Measurements from ENCODE around the gene ST3GAL3. TPM values are rescaled to one million over a fixed set of nuclear protein-coding genes. Genes with fewer than 3 reads are reported as not detected.

ST3GAL3 gene
- total RNA-seq, 4 donors from 2014 or later = 30.2 to 41.4 (median 33.2) TPM

GRCh38 chr1:43822040-43822690, 114.8 kb downstream of the ST3GAL3 start:
- Histone ChIP-seq H3K4me1 (peaks cover 0 to 47% (median 12%) of the 10 kb centered on the region in 3 donors), H3K27me3 (no peaks in the 10 kb centered on the region), H3K4me3 (no peak overlapping the region), H3K27ac (peak overlapping the region; percentile 60 to 79 (median 78)), H3K9me3 (peaks cover 0 to 17% (median 0%) of the 10 kb centered on the region in 3 donors), H3K36me3 (peaks cover 0 to 27% of the 10 kb centered on the region in 2 donors)
- ATAC-seq = peak; percentile 97
- 0% methylated on average over 3 of the region's 3 CpGs; no CpG with 5 or more reads in 1 of the 2 donors for WGBS, 2 donors (ENCODE audit: low coverage in 1 of 2)
- TF ChIP-seq EP300 (IDR thresholded peaks at IDR 0.05) = no peak
- no peak for TF ChIP-seq POLR2A (IDR thresholded peaks at IDR 0.05)
- TF ChIP-seq POLR2AphosphoS5 (IDR thresholded peaks at IDR 0.05) = peak; percentile 92

GRCh38 chr1:43824795-43825194, 117.5 kb downstream of the ST3GAL3 start:
- TF ChIP-seq POLR2A (IDR thresholded peaks at IDR 0.05) (no peak), POLR2AphosphoS5 (IDR thresholded peaks at IDR 0.05) (no peak), CTCF (IDR thresholded peaks at IDR 0.05) (no peak), EP300 (IDR thresholded peaks at IDR 0.05) (no peak)
- 83% methylated on average over 1 of the region's 1 CpG; no CpG with 5 or more reads in 1 of the 2 donors for WGBS, 2 donors (ENCODE audit: low coverage in 1 of 2)
- ATAC-seq = no peak
- Histone ChIP-seq H3K27ac (peak overlapping the region in 2 of 4 donors; percentile 21 to 39), H3K9me3 (no peaks in the 10 kb centered on the region), H3K27me3 (no peaks in the 10 kb centered on the region), H3K4me1 (peaks cover 0 to 47% (median 12%) of the 10 kb centered on the region in 3 donors), H3K4me3 (no peak overlapping the region), H3K36me3 (peaks cover 0 to 7% of the 10 kb centered on the region in 2 donors)

- Histone ChIP-seq H3K36me3 (peaks cover 0 to 5% of the 10 kb centered on the region in 2 donors), H3K27me3 (no peaks in the 10 kb centered on the region), H3K4me3 (no peak overlapping the region), H3K9me3 (no peaks in the 10 kb centered on the region), H3K4me1 (peaks cover 0 to 22% (median 10%) of the 10 kb centered on the region in 3 donors), H3K27ac (no peak overlapping the region)
- 100% methylated on average over 1 of the region's 1 CpG for WGBS, 2 donors (ENCODE audit: low coverage in 1 of 2)
- TF ChIP-seq EP300 (IDR thresholded peaks at IDR 0.05) = no peak
- no peak for TF ChIP-seq POLR2A (IDR thresholded peaks at IDR 0.05)
- TF ChIP-seq POLR2AphosphoS5 (IDR thresholded peaks at IDR 0.05) = no peak
- TF ChIP-seq CTCF (IDR thresholded peaks at IDR 0.05) = no peak
- ATAC-seq = no peak
Measured at GRCh38 chr1:43828574-43828973, 121.2 kb downstream of the ST3GAL3 start.

- H3K4me1 ChIP-seq = peaks cover 0 to 25% (median 5%) of the 10 kb centered on the region in 3 donors
- H3K9me3 ChIP-seq = no peaks in the 10 kb centered on the region
- H3K27ac ChIP-seq = no peak overlapping the region
- peaks cover 0 to 2% of the 10 kb centered on the region in 2 donors for H3K36me3 ChIP-seq
- no peak for TF ChIP-seq CTCF (IDR thresholded peaks at IDR 0.05)
- no peak for TF ChIP-seq POLR2A (IDR thresholded peaks at IDR 0.05)
- no peak for TF ChIP-seq EP300 (IDR thresholded peaks at IDR 0.05)
- TF ChIP-seq POLR2AphosphoS5 (IDR thresholded peaks at IDR 0.05) = no peak
- H3K4me3 ChIP-seq = no peak overlapping the region
- H3K27me3 ChIP-seq = no peaks in the 10 kb centered on the region
- no peak for ATAC-seq
Measured at GRCh38 chr1:43830802-43831201, 123.5 kb downstream of the ST3GAL3 start.

GRCh38 chr1:43831851-43832250, 124.5 kb downstream of the ST3GAL3 start:
- Histone ChIP-seq H3K9me3 (no peaks in the 10 kb centered on the region), H3K4me1 (peaks cover 0 to 35% (median 14%) of the 10 kb centered on the region in 3 donors), H3K27ac (no peak overlapping the region), H3K4me3 (no peak overlapping the region), H3K27me3 (no peaks in the 10 kb centered on the region), H3K36me3 (no peaks in the 10 kb centered on the region)
- ATAC-seq = no peak
- 79 to 89% methylated on average over 1 to 2 of the region's 2 CpGs for WGBS, 2 donors (ENCODE audit: low coverage in 1 of 2)
- TF ChIP-seq POLR2AphosphoS5 (IDR thresholded peaks at IDR 0.05) = no peak
- TF ChIP-seq CTCF (IDR thresholded peaks at IDR 0.05) = no peak
- no peak for TF ChIP-seq POLR2A (IDR thresholded peaks at IDR 0.05)
- TF ChIP-seq EP300 (IDR thresholded peaks at IDR 0.05) = no peak
